Right lobe of liver (tissue), 4 donors: ENCODE measurements around the gene B4GALT5.

Source experiments
- CTCF ChIP-seq, 4 donors: fragments of 200-600 bp in 3 of 4; fragments of 450-650 bp in 1 of 4; IDR thresholded peaks; one replicate each; pipeline versions ENCODE4 v1.5.1 to v1.8.0; 2016 to 2022; ENCODE audit warnings: antibody characterized with exemption in 4 of 4, mild to moderate bottlenecking in 2 of 4
- POLR2A ChIP-seq: fragments of 450-650 bp; IDR thresholded peaks from one replicate; pipeline ENCODE4 v1.6.1; 2017; ENCODE audit warnings: antibody characterized with exemption, mild to moderate bottlenecking
- donor health status: DM: no; HTN: no; CAD: no.
- donor health status: DM: no; HTN: no; CAD: no.
- donor health status: DM: no; HTN: yes; CAD: no.

GRCh38 chr20:49712118-49712517, 1.6 kb downstream of the B4GALT5 start:
- TF ChIP-seq POLR2A (no peak), CTCF (IDR thresholded peaks at IDR 0.05) (no peak)
